Measurements from ENCODE around the gene ZNF44. TPM values are rescaled to one million over a fixed set of nuclear protein-coding genes. Genes with fewer than 3 reads are reported as not detected.

ZNF44 gene
- total RNA-seq, 1 experiment from 2014 or later = 4.8 TPM

GRCh38 chr19:12232961-12233360 lies 61.7 kb downstream of the ZNF44 start:
- Mint-ChIP-seq H3K4me1 (peaks cover 22% of the 10 kb centered on the region), H3K27me3 (ENCODE audit: low read depth) (no peaks in the 10 kb centered on the region), H3K9me3 (peaks cover 40% of the 10 kb centered on the region), H3K36me3 (peaks cover 43% of the 10 kb centered on the region), H3K4me3 (no peak overlapping the region), H3K27ac (no peak overlapping the region)
- TF ChIP-seq AR (CRISPR knock-in tag; IDR thresholded peaks at IDR 0.05) (no peak), ESRRA (CRISPR knock-in tag; IDR thresholded peaks at IDR 0.05; ENCODE audit: borderline replicate concordance) (no peak), ZNF232 (CRISPR knock-in tag; IDR thresholded peaks at IDR 0.05) (no peak), CREB1 (CRISPR knock-in tag; IDR thresholded peaks at IDR 0.05) (no peak), ZNF317 (CRISPR knock-in tag; IDR thresholded peaks at IDR 0.05; ENCODE audit: borderline replicate concordance, low read depth) (no peak), SMAD4 (CRISPR knock-in tag; IDR thresholded peaks at IDR 0.05) (no peak), ZMAT4 (CRISPR knock-in tag; IDR thresholded peaks at IDR 0.05) (no peak), E2F1 (CRISPR knock-in tag; IDR thresholded peaks at IDR 0.05) (no peak), ZNF121 (CRISPR knock-in tag; IDR thresholded peaks at IDR 0.05) (no peak), HMGA2 (CRISPR knock-in tag; IDR thresholded peaks at IDR 0.05) (no peak), USF2 (CRISPR knock-in tag; IDR thresholded peaks at IDR 0.05) (no peak), TEAD1 (CRISPR knock-in tag; IDR thresholded peaks at IDR 0.05) (no peak), EMX1 (CRISPR knock-in tag; IDR thresholded peaks at IDR 0.05) (no peak), JUN (CRISPR knock-in tag; IDR thresholded peaks at IDR 0.05) (no peak)
- TF ChIP-seq, protein P1, sequence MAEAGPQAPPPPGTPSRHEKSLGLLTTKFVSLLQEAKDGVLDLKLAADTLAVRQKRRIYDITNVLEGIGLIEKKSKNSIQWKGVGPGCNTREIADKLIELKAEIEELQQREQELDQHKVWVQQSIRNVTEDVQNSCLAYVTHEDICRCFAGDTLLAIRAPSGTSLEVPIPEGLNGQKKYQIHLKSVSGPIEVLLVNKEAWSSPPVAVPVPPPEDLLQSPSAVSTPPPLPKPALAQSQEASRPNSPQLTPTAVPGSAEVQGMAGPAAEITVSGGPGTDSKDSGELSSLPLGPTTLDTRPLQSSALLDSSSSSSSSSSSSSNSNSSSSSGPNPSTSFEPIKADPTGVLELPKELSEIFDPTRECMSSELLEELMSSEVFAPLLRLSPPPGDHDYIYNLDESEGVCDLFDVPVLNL (CRISPR knock-in tag; IDR thresholded peaks at IDR 0.05; ENCODE audit: borderline replicate concordance, low read depth) = no peak
- TF ChIP-seq, protein P2, sequence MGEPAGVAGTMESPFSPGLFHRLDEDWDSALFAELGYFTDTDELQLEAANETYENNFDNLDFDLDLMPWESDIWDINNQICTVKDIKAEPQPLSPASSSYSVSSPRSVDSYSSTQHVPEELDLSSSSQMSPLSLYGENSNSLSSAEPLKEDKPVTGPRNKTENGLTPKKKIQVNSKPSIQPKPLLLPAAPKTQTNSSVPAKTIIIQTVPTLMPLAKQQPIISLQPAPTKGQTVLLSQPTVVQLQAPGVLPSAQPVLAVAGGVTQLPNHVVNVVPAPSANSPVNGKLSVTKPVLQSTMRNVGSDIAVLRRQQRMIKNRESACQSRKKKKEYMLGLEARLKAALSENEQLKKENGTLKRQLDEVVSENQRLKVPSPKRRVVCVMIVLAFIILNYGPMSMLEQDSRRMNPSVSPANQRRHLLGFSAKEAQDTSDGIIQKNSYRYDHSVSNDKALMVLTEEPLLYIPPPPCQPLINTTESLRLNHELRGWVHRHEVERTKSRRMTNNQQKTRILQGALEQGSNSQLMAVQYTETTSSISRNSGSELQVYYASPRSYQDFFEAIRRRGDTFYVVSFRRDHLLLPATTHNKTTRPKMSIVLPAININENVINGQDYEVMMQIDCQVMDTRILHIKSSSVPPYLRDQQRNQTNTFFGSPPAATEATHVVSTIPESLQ (CRISPR knock-in tag; IDR thresholded peaks at IDR 0.05) = no peak
- TF ChIP-seq, protein P3, sequence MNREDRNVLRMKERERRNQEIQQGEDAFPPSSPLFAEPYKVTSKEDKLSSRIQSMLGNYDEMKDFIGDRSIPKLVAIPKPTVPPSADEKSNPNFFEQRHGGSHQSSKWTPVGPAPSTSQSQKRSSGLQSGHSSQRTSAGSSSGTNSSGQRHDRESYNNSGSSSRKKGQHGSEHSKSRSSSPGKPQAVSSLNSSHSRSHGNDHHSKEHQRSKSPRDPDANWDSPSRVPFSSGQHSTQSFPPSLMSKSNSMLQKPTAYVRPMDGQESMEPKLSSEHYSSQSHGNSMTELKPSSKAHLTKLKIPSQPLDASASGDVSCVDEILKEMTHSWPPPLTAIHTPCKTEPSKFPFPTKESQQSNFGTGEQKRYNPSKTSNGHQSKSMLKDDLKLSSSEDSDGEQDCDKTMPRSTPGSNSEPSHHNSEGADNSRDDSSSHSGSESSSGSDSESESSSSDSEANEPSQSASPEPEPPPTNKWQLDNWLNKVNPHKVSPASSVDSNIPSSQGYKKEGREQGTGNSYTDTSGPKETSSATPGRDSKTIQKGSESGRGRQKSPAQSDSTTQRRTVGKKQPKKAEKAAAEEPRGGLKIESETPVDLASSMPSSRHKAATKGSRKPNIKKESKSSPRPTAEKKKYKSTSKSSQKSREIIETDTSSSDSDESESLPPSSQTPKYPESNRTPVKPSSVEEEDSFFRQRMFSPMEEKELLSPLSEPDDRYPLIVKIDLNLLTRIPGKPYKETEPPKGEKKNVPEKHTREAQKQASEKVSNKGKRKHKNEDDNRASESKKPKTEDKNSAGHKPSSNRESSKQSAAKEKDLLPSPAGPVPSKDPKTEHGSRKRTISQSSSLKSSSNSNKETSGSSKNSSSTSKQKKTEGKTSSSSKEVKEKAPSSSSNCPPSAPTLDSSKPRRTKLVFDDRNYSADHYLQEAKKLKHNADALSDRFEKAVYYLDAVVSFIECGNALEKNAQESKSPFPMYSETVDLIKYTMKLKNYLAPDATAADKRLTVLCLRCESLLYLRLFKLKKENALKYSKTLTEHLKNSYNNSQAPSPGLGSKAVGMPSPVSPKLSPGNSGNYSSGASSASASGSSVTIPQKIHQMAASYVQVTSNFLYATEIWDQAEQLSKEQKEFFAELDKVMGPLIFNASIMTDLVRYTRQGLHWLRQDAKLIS (CRISPR knock-in tag; IDR thresholded peaks at IDR 0.05; ENCODE audit: borderline replicate concordance) = no peak
- TF ChIP-seq, protein P4, sequence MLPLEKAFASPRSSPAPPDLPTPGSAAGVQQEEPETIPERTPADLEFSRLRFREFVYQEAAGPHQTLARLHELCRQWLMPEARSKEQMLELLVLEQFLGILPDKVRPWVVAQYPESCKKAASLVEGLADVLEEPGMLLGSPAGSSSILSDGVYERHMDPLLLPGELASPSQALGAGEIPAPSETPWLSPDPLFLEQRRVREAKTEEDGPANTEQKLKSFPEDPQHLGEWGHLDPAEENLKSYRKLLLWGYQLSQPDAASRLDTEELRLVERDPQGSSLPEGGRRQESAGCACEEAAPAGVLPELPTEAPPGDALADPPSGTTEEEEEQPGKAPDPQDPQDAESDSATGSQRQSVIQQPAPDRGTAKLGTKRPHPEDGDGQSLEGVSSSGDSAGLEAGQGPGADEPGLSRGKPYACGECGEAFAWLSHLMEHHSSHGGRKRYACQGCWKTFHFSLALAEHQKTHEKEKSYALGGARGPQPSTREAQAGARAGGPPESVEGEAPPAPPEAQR (CRISPR knock-in tag; IDR thresholded peaks at IDR 0.05) = no peak
- CTCF ChIA-PET = no interaction called here
- ATAC-seq (no peak), DNase-seq (ENCODE audit: low spot score) (no peak)
- POLR2A ChIA-PET = no interaction called here
